Omental fat pad (tissue), 4 donors: Measurements from ENCODE around the gene IGSF11. TPM values are rescaled to one million over a fixed set of nuclear protein-coding genes. Genes with fewer than 3 reads are reported as not detected.
"Not testable (repeated sequence)": the region's sequence is repeated elsewhere in the genome, so short reads cannot be mapped to it uniquely, and the experiment has no call there.

Experiments
- ATAC-seq: fragments of 150-250 bp; one replicate; pipeline ENCODE4 v1.9.1; 2016; ENCODE audit warnings: mild to moderate bottlenecking, moderate library complexity; ENCODE audit not compliant: low FRiP score
- DNase-seq: peaks from one replicate; pipeline ENCODE4 v3.0.0-alpha.2; 2019; ENCODE audit warnings: low spot score
- total RNA-seq, 4 donors: library from RNA; depleted of rRNA; stranded (reverse); fragments of >200 nt; gene quantifications; one replicate each; pipeline ENCODE4 v1.1.0, GENCODE V29; 2016
- TF ChIP-seq, protein P1 (sequence below), 3 donors: fragments of 450-650 bp; IDR thresholded peaks; one replicate each; pipeline ENCODE4 v1.5.1; 2016 to 2017; ENCODE audit warnings: antibody characterized with exemption in 3 of 3, mild to moderate bottlenecking in 3 of 3, moderate library complexity in 2 of 3

IGSF11 gene
- total RNA-seq, 4 donors from 2014 or later, result 0.60 to 1.0 TPM; not detected in 2

DNA sequence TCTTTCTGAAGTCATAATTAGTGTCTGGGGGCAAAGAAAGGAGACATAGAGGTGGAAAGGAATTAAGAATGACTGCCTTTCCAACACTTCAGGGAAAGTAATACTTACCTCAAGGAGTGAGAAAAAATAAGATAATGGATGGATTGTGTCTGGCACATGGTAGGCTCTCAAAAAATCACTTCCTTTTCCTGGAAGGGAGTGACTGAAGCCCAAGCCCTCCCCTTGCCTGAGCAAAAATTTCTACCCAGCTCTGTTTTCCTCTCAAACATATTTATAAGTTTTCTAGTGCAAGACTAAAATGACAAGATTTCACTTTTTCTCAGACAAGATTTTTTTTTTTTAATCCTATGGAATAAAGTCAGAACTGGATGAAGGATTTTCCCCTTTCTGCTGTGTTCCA lies 145.0 kb downstream of the IGSF11 start:
- TF ChIP-seq, protein P1, sequence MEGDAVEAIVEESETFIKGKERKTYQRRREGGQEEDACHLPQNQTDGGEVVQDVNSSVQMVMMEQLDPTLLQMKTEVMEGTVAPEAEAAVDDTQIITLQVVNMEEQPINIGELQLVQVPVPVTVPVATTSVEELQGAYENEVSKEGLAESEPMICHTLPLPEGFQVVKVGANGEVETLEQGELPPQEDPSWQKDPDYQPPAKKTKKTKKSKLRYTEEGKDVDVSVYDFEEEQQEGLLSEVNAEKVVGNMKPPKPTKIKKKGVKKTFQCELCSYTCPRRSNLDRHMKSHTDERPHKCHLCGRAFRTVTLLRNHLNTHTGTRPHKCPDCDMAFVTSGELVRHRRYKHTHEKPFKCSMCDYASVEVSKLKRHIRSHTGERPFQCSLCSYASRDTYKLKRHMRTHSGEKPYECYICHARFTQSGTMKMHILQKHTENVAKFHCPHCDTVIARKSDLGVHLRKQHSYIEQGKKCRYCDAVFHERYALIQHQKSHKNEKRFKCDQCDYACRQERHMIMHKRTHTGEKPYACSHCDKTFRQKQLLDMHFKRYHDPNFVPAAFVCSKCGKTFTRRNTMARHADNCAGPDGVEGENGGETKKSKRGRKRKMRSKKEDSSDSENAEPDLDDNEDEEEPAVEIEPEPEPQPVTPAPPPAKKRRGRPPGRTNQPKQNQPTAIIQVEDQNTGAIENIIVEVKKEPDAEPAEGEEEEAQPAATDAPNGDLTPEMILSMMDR (IDR thresholded peaks at IDR 0.05), result no peak

DNA sequence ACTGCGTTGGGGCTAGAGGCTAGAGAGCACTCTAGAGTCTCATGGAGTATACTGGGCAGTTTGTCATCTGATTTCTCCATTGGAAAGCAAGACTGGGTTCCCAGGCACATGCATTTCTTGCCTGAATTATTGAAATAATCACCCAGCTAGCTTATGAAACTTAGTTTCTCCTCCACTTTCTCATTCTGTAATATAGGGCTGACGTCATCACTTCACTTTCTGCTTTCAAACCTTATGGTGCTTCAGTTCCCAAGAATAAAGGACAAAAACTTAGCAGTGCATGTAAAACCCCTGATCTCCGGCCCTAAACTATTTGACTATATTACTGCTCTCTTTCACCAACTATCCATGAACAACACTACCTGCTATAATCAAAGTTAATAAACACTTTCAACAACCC lies 147.9 kb downstream of the IGSF11 start:
- TF ChIP-seq, protein P1 (IDR thresholded peaks at IDR 0.05), result no peak
- DNase-seq, result no peak
- no peak for ATAC-seq

More for the DNA sequence above, 145.0 kb downstream of the IGSF11 start:
- no peak for ATAC-seq
- DNase-seq, result no peak

DNA sequence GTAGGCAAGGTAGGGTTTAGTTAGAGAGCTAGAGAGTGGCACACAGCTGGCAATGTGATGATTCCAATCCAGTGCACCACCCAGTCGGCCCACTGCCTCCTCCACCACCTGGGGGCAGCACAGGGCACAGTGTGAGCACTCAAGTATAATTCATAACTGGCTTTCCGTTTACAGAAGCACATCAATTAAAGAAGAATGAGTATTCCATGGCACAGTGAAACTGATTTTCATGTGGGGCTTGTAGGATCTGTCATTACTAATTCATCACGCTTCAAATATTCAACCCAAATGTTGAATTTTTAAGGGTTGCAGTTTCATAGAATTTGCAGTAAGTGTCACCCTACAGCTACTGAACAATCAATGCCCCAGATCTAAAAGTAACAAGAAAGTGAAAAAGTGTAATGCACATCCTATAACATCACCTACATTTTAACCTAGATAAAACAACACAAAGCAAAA lies 149.9 kb downstream of the IGSF11 start:
- TF ChIP-seq, protein P1 (IDR thresholded peaks at IDR 0.05), result peak in 1 of 3 donors; percentile 26
- peak; percentile 76 for ATAC-seq
- DNase-seq, result peak; percentile 67

DNA sequence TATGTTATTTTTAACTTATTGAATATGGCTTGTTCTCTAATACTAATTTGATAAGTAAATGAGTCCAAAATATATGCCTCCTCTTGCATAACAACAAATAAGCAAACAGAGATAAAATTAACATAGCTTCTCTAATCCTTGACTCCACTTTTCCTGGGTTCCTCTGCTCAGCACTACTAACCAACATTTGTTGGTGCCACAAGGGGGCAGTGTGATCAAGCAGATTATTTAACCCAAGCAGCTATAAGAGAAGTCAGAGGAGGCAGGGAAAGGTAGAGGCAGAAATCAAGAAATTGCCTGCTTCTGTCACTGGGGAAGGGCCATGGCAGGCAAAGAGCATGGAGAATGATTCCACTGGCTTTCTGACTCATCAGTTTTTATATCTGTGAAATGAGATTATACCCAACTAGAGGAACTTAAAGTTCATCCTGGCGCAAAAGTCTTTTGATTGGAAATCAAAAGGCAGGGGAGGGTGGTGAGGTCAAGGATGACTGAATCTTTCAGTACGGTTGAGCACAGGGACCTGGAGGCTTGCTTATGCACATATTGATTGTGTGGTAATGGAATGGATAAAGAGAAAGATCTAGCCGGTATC lies 152.2 kb downstream of the IGSF11 start:
- no peak for ATAC-seq
- TF ChIP-seq, protein P1 (IDR thresholded peaks at IDR 0.05), result no peak
- peak; percentile 84 for DNase-seq

DNA sequence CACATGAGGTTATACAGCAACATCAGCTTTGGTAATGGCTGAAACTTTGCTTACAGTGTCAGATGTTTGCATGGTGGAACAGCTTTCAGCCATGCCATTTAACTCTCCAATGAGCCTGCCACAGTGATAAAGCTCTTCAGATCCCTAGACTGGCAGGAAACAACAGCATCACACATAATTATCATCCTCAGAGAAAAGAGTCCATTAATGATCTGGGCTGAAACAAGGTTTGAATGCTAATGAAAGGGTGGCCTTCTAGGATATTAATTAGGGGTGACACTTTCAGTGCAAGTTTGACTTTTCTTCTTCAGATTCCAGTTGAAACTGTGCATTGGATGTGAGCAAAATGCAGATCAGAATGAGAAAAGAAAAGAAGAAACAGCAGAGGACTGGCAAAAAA lies 166.6 kb downstream of the IGSF11 start:
- DNase-seq (no peak), ATAC-seq (no peak)
- TF ChIP-seq, protein P1 (IDR thresholded peaks at IDR 0.05), result no peak

DNA sequence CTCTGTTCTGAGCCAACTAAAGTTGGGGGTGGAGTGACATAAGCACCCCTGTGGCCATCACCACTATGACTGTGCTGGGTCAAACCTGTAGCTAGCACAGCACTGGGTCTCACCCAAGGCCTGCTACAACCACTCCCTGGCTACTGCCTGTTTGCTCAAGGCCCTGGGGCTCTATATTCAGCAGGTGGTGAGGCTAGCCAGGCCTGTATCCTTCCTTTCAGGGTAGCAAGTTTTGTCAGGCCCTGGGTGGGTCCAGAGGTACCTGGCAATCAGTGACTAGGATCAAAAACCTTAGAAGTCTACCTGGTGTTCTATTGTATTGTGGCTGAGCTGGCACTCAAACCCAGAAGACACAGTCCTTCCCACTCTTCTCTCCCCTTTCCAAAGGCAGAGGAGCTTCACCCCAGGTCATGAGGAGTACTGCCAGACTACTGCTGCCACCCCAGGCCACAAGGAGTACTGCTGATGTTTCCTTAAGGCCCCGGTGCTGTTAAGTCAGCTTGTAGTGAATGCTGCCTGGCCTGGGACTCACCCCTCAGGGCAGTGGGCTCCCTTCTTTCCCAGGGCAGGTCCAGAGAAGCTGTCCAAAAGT lies 170.8 kb downstream of the IGSF11 start:
- DNase-seq, result no peak
- ATAC-seq, result no peak
- TF ChIP-seq, protein P1 (IDR thresholded peaks at IDR 0.05), result no peak

DNA sequence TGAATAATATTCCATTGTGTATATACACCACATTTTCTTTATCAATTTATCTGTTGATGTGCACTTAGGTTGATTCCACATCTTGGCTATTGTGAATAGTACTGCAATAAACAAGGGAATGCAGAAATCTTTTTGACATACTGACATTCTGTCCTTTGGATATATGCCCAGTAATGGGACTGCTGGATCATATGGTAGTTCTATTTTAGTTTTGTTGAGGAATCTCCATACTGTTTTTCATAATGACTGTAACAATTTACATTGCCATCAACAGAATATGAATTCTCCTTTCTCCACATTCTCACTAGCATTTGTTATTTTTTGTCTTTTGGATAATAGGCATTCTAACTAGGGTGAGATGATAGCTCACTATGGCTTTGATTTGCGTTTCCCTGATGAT lies 174.7 kb downstream of the IGSF11 start:
- no peak for ATAC-seq
- TF ChIP-seq, protein P1 (IDR thresholded peaks at IDR 0.05), result no peak
- DNase-seq, result no peak

DNA sequence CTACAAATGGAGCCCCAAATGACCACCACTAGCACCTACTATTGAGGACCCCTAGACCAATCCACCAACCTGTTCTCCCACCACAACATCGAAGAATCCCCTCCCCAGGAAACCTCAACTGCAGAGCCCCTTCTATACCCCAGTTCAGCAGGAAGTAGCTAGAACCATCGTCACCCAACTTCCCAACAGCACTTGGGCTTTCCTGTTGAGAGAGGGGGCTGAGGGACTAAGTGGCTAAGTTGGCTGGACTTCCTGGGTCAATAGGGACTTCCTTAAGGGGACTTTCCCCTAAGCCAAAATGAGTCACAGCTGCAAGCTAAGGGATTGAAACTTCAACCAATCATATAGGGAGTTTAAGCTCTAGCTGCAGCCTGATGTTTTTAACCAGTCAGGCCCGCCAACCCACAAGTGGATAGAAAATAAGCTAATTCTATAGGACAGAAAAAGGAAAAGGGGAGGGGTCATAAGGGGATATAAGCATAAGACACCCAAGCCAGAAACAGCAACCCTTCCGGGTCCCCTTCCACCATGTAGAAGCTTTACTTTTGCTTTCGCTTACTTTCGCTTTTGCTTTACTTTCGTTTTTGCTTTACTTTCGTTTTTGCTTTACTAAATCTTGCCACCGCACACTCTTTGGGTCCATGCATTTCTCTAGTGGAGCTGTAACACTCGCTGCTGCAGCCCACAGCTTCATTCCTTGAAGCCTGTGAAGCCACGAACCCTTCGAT lies 183.0 kb downstream of the IGSF11 start:
- not testable (repeated sequence) for ATAC-seq, DNase-seq
